Colonic mucosa (tissue), 4 donors: ENCODE results near the gene SEMA6A. TPM values are rescaled to one million over a fixed set of nuclear protein-coding genes. Genes with fewer than 3 reads are reported as not detected.

Experiments used
- DNase-seq: peaks from one replicate; pipeline ENCODE4 v3.0.0-alpha.2; 2020
- H3K27ac ChIP-seq: fragments of 200-600 bp; one replicate; pipeline ENCODE4 v1.8.0; 2021
- H3K27me3 ChIP-seq: fragments of 200-600 bp; one replicate; pipeline ENCODE4 v1.8.0; 2021
- H3K36me3 ChIP-seq: fragments of 200-600 bp; one replicate; pipeline ENCODE4 v1.8.0; 2021
- H3K4me1 ChIP-seq: fragments of 200-600 bp; one replicate; pipeline ENCODE4 v1.8.0; 2021; ENCODE audit warnings: mild to moderate bottlenecking
- H3K4me3 ChIP-seq: fragments of 200-600 bp; one replicate; pipeline ENCODE4 v1.8.0; 2021
- H3K9ac ChIP-seq, 2 donors: one replicate each; pipeline ENCODE4 v1.7.0; 2013; ENCODE audit warnings: control low read depth in 2 of 2, low read depth in 2 of 2, low read length in 2 of 2
- H3K9me3 ChIP-seq: fragments of 200-600 bp; one replicate; pipeline ENCODE4 v1.8.0; 2021
- CTCF ChIP-seq: fragments of 200-600 bp; IDR thresholded peaks from one replicate; pipeline ENCODE4 v1.8.0; 2022; ENCODE audit warnings: antibody characterized with exemption, mild to moderate bottlenecking
- intact Hi-C: fragments of 100-400 bp; cut with DNase I; formaldehyde crosslinking; loops from one replicate; pipeline ENCODE4 v1.14.1; 2022
- total RNA-seq, 2 donors: library from RNA; stranded (reverse); fragmentation: NEBNext Ultra II Directional in 1 of 2; extraction: Animal tissue kit (Norgen Biotek cat#: 25700) in 1 of 2; gene quantifications; one replicate each; pipeline ENCODE4 v1.2.1, GENCODE V29; 2021
- donor health status: healthy.
- donor health status: DM: no; HTN: no; CAD: no.
- donor health status: DM: no; HTN: no; CAD: no.

Gene SEMA6A
- total RNA-seq, 2 donors from 2014 or later = 66.7 to 89.9 TPM

DNA sequence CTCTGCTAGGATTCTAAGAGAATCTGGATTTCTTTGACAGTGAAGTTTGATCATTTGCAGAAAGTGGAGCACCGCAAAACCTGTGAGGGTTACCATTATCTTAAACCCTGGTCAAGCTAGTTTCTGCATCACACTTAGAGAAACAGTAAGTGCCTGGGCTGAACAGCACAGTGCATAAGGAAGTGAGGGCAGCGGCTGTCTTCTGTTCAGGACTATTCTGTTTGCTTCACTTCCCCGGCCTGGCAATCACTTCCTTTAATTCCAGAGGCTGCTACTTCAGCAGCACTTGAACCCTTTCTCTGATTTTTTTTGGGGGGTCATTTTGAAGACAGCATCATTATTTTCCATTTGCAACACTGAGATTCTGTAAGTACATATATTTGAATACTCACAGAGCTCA is 32.0 kb downstream of the SEMA6A start:
- no peaks in the 10 kb centered on the region for H3K27me3 ChIP-seq
- H3K4me1 ChIP-seq = peaks cover 6% of the 10 kb centered on the region
- no peaks in the 10 kb centered on the region for H3K36me3 ChIP-seq
- peak; percentile 62 for DNase-seq
- H3K9ac ChIP-seq = peak overlapping the region in 1 of 2 donors; percentile 41
- H3K27ac ChIP-seq = peak overlapping the region; percentile 40
- no peak overlapping the region for H3K4me3 ChIP-seq
- intact Hi-C loops = no loop called here
- TF ChIP-seq CTCF = no peak
- no peaks in the 10 kb centered on the region for H3K9me3 ChIP-seq

DNA sequence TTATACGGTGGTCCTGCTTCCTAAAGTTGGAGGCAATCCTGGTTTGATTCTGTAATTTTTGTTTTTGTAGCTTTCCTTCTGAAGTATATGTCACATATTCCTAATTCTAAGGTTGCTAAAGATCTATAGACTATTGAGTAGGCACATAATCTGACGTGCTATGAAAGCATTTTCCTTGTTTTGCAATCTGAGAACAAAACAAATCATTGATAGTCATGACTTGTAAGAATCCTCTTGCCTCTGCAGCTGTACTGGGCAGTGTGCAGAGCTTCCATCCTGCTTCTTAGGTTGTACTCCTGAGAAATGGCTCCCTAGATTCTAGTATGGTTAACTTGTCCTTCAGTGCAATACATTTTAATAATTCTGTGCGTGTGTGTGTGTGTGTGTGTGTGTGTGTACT is 35.4 kb downstream of the SEMA6A start:
- DNase-seq = no peak
- no peak overlapping the region for H3K27ac ChIP-seq
- H3K4me3 ChIP-seq = no peak overlapping the region
- no peak overlapping the region for H3K9ac ChIP-seq
- H3K4me1 ChIP-seq = peaks cover 5% of the 10 kb centered on the region
- H3K9me3 ChIP-seq = no peaks in the 10 kb centered on the region
- H3K36me3 ChIP-seq = no peaks in the 10 kb centered on the region
- no peak for TF ChIP-seq CTCF
- intact Hi-C loops = no loop called here
- H3K27me3 ChIP-seq = no peaks in the 10 kb centered on the region

- peak; percentile 61 for DNase-seq
- Histone ChIP-seq H3K27ac (peak overlapping the region; percentile 48), H3K27me3 (no peaks in the 10 kb centered on the region), H3K36me3 (no peaks in the 10 kb centered on the region), H3K4me3 (no peak overlapping the region), H3K4me1 (peaks cover 6% of the 10 kb centered on the region), H3K9me3 (no peaks in the 10 kb centered on the region), H3K9ac (peak overlapping the region in 1 of 2 donors; percentile 48)
- no peak for TF ChIP-seq CTCF
- intact Hi-C loops = no loop called here
Measured at GRCh38 chr5:116536316-116537083, 38.1 kb downstream of the SEMA6A start.

- H3K27ac ChIP-seq = no peak overlapping the region
- H3K4me1 ChIP-seq = peaks cover 6% of the 10 kb centered on the region
Measured at GRCh38 chr5:116534964-116535651, 39.5 kb downstream of the SEMA6A start.

More at GRCh38 chr5:116534964-116535651, 39.5 kb downstream of the SEMA6A start:
- H3K4me3 ChIP-seq = no peak overlapping the region
- TF ChIP-seq CTCF = no peak
- intact Hi-C loops = no loop called here
- peak overlapping the region in 1 of 2 donors; percentile 16 for H3K9ac ChIP-seq
- H3K9me3 ChIP-seq = no peaks in the 10 kb centered on the region
- no peaks in the 10 kb centered on the region for H3K36me3 ChIP-seq
- no peak for DNase-seq
- H3K27me3 ChIP-seq = no peaks in the 10 kb centered on the region
